ENCODE data around the gene DNMT1. TPM values are rescaled to one million over a fixed set of nuclear protein-coding genes. Genes with fewer than 3 reads are reported as not detected.
"Not testable (repeated sequence)": the region's sequence is repeated elsewhere in the genome, so short reads cannot be mapped to it uniquely, and the experiment has no call there.

DNMT1 gene
- total RNA-seq, 2 donors from 2014 or later, result 17.2 to 27.7 TPM

GRCh38 chr19:10206226-10206885 lies 11.6 kb upstream of the DNMT1 start:
- Histone ChIP-seq H3K27ac (no peak overlapping the region), H3K9me3 (peaks cover 0 to 5% of the 10 kb centered on the region in 2 donors), H3K27me3 (no peaks in the 10 kb centered on the region), H3K4me3 (no peak overlapping the region), H3K36me3 (no peaks in the 10 kb centered on the region), H3K4me1 (no peaks in the 10 kb centered on the region)
- DNase-seq (ENCODE audit: low spot score), result no peak
- TF ChIP-seq CTCF (IDR thresholded peaks at IDR 0.05), result no peak

- H3K27ac ChIP-seq, result no peak overlapping the region
- peaks cover 0 to 5% of the 10 kb centered on the region in 2 donors for H3K9me3 ChIP-seq
- no peaks in the 10 kb centered on the region for H3K4me1 ChIP-seq
- TF ChIP-seq CTCF (IDR thresholded peaks at IDR 0.05), result no peak
- no peak overlapping the region for H3K4me3 ChIP-seq
- H3K36me3 ChIP-seq, result no peaks in the 10 kb centered on the region
- DNase-seq (ENCODE audit: low spot score), result no peak
- H3K27me3 ChIP-seq, result no peaks in the 10 kb centered on the region
Observed at GRCh38 chr19:10205636-10206035, 10.9 kb upstream of the DNMT1 start.

- Histone ChIP-seq H3K27me3 (no peaks in the 10 kb centered on the region), H3K9me3 (peaks cover 0 to 5% of the 10 kb centered on the region in 2 donors), H3K4me1 (no peaks in the 10 kb centered on the region), H3K27ac (no peak overlapping the region), H3K36me3 (no peaks in the 10 kb centered on the region), H3K4me3 (no peak overlapping the region)
- no peak for DNase-seq (ENCODE audit: low spot score)
- TF ChIP-seq CTCF (IDR thresholded peaks at IDR 0.05), result no peak
Observed at GRCh38 chr19:10203686-10204085, 8.9 kb upstream of the DNMT1 start.

GRCh38 chr19:10201176-10201575 lies 6.4 kb upstream of the DNMT1 start:
- TF ChIP-seq CTCF (IDR thresholded peaks at IDR 0.05), result no peak
- H3K4me3 ChIP-seq, result no peak overlapping the region
- no peaks in the 10 kb centered on the region for H3K27me3 ChIP-seq
- no peaks in the 10 kb centered on the region for H3K4me1 ChIP-seq
- no peak overlapping the region for H3K27ac ChIP-seq
- DNase-seq (ENCODE audit: low spot score), result no peak
- H3K9me3 ChIP-seq, result no peaks in the 10 kb centered on the region
- H3K36me3 ChIP-seq, result no peaks in the 10 kb centered on the region

GRCh38 chr19:10200101-10200500 lies 5.3 kb upstream of the DNMT1 start:
- H3K4me1 ChIP-seq; H3K9me3 ChIP-seq; H3K36me3 ChIP-seq; H3K27me3 ChIP-seq; H3K27ac ChIP-seq; DNase-seq (ENCODE audit: low spot score); H3K4me3 ChIP-seq: not testable (repeated sequence)

- not testable (repeated sequence) for H3K4me3 ChIP-seq; H3K9me3 ChIP-seq; H3K36me3 ChIP-seq; DNase-seq (ENCODE audit: low spot score); H3K27ac ChIP-seq; H3K27me3 ChIP-seq; H3K4me1 ChIP-seq
Observed at GRCh38 chr19:10198889-10199644, 4.3 kb upstream of the DNMT1 start.

GRCh38 chr19:10195199-10195519 lies 406 bp upstream of the DNMT1 start:
- Histone ChIP-seq H3K36me3 (no peaks in the 10 kb centered on the region), H3K4me3 (peak overlapping the region; percentile 78 to 85), H3K9me3 (no peaks in the 10 kb centered on the region), H3K4me1 (peaks cover 0 to 33% of the 10 kb centered on the region in 2 donors), H3K27ac (peak overlapping the region; percentile 85 to 93), H3K27me3 (no peaks in the 10 kb centered on the region)
- TF ChIP-seq CTCF (IDR thresholded peaks at IDR 0.05), result no peak
- DNase-seq (ENCODE audit: low spot score), result no peak
